SHP77 treated with DMSO at 0.1 percent for 48 hours (cell line): ENCODE results near the gene VPS26A.

Experiments used
- DNase-seq: peaks from one replicate; lab custom pipeline; 2025; lab: John Stamatoyannopoulos, UW

The VPS26A gene

DNA sequence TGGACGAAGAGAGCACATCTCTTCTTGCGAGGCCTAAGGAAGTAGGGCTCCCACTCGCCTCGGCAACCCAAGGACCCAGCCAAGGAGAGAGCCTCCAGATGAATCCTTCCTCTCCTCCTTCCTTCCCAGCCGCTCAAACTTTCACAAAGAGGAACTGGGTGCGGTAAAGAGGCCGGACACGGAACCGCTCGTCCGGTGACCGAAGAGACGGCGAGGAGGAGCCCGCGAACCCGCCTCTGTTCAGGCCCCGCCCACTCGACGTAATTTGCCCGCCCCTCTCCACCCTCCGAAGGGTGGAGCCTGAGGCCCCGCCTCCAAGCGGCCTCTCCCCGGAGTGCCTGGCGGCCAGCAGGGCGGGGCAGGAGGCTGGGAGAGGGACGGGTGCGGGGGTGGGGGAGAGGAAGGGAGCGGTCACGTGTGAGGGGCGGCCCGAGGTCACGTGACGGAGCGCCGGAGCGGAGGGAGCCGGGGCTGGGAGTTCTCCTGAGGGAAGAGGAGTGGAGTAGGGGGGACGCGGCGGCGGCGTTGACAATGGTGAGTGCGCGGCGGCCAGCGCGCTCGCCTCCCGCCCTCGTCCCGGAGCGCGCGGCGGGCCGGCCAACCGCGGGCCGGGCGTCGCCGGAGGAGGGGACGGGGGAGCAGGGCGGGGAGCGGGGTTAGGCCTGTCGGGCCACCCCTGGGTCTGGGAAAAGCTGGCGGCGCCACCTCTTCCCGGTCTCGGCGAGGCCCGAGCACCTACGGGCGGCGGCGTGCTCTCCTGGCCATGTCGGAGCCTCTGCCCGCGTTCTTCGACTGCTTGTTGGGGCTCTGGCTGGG is at the start of gene VPS26A:
TSS of gene VPS26A (plus strand) at position 432 of the 816 bp plus-strand sequence. CDS start at position 532, 100 bp downstream.
- DNase-seq = peak; percentile 54

GRCh38 chr10:69074532-69074931 is 49.4 kb upstream of the VPS26A start:
- no peak for DNase-seq

- no peak for DNase-seq
Observed at GRCh38 chr10:69075431-69075830, 48.5 kb upstream of the VPS26A start.

DNA sequence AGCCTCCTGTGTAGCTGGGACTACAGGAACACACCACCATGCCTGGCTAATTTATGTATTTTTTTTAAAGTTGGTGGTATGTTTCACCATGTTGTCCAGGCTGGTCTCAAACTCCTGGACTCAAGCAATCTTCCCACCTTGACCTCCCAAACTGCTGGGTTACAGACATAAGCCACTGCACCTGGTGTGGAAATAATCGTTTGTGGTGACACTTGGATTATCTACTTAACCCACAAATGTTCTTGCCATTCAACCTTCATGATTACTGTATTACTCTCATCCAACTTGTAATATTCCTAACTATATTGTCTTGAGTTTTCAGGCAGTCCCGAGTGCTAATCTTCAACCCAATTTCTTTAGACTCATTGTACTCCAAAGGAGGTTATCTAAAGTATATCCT is 45.7 kb upstream of the VPS26A start:
- no peak for DNase-seq

- DNase-seq = no peak
Observed at GRCh38 chr10:69080226-69080625, 43.8 kb upstream of the VPS26A start.

GRCh38 chr10:69086001-69086509 is 37.9 kb upstream of the VPS26A start:
- DNase-seq = no peak

- DNase-seq = no peak
Observed at GRCh38 chr10:69087590-69088470, 36.1 kb upstream of the VPS26A start, which contains the start of gene SRGN. SRGN (plus strand) TSS chr10:69088103; CDS start chr10:69088158, 55 bp downstream.

- DNase-seq = no peak
Observed at GRCh38 chr10:69088471-69088769, 35.6 kb upstream of the VPS26A start.

DNA sequence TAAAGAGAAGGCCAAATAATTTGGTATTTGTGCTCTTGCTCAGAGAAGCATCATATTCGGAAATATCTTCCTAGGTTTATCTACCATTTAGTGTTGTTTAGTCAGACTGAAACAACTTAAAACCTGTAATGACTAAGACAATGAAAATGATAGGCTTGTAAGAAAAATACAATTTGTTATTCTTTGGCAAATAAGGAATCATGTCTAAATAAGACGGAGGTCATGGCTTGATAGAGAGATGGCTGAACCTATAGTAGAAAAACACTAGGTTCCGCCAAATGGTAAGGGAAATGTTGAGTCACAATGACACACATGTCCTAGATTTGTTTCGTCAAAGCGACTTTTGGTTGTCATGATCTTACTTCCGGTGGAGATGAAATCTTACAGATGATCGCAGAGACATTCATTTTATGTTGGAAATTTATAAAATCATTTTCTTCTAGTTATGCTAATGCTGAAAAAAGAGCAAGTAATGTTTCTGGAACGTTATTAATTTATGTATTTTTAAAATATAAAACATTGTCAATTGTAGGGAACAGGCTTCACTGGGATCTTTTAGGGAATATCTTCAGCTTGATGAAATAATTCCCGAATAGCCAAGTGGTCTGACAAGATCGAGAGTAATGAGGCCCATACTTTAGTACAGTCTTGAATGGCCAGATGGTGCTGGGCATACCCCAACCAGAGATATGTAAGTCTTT is 35.0 kb upstream of the VPS26A start:
- no peak for DNase-seq

DNA sequence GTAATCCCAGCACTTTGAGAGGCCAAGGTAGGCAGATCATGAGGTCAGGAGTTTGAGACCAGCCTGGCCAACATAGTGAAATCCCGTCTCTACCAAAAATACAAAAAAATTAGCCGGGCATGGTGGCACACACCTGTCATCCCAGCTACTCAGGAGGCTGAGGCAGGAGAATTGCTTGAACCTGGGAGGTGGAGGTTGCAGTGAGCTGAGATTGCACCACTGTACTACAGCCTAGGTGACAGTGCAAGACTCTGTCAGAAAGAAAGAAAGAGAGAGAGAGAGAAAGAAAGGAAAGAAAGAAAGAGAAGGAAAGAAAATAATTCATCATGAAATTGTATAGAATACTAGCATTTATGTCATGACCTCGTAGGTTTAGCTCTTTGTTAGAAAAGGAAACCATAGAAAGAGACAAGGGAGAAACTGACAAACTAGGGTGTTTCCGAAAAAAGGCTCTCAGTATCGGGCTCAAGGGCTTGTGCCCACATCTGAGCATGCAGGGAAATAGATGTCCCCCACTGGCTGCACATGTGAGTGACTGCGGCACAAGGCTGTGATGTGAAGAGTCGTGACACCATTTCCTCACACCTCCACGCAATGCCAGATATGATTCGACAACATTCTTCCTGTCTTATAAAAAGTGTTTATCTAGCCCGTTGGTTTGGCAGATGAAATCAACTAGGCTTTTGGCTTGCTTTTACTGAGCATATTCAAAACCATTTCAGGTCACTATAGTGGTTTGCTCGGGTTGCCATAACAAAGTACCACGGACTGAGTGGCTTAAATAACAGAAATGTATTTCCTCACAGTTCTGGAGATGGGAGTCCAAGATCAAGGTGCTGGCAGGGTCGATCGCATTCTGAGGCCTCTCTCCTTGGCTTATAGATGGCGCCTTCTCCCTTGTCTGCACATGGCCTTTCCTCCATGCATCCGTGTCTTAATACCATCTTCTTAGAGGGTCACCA is 34.1 kb upstream of the VPS26A start:
- DNase-seq = no peak

DNA sequence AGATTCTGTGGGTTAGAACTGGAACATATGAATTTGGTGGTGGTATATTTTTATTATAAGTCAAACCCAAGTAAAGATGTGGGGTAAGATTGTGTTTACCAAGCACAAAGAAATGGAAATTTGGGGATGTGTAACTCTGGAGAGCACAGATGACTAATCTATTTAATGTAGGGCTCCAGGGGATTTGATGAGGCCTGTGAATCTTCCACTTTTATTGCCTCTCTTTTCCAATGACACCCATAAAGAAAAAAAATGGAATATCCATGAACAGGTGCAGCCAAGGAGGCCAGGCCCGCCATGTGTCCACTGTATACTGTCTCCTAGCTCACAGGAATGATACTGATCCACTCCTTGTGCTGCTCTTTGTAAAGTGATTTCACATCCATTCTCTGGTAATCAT is 33.3 kb upstream of the VPS26A start:
- no peak for DNase-seq

DNA sequence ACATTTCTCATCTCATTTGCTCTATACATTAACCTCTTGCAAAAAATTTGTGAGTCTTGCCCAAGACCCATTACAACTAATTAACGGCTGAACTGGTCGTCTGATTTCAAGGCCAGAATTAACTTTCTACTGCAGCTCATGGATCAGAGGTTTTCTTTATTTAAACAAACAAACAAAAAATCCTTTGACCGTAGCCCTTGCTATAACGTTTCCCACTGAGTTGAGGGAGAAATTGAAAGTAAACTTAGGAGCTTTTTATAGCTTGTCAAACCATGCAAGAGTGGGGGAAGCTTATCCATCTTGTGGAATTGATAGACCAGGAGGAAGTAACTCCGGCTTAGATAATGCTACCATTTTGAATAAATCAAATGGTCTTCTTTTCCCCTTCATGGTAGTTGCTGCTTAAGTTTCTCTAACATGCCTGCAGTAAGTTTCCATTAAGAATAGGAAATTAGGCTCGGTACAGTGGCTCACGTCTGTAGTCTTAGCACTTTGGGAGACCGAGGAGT is 32.8 kb upstream of the VPS26A start:
- no peak for DNase-seq

GRCh38 chr10:69092959-69093850 is 30.8 kb upstream of the VPS26A start:
- DNase-seq = peak; percentile 13

DNA sequence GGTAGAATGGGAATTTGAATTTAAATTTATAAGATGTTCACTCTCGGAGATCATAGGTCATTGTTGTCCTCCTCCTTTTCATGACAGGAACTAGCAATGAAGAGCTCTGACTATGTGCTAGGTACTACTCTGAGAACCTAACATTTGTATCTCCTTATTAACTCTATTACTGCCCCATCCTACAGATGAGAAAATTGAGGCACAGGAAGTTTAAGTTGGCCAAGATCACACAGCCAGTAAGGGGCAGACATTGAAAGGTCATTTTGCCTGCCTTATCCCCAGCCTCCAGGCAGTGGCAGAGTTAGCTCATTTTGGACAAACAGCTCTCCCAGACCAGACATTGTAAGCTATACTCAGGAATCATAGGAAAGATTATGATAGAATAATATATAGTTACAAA is 30.0 kb upstream of the VPS26A start:
- no peak for DNase-seq

- DNase-seq = no peak
Observed at GRCh38 chr10:69096045-69096444, 27.9 kb upstream of the VPS26A start.

GRCh38 chr10:69097729-69098128 is 26.2 kb upstream of the VPS26A start:
- DNase-seq = no peak

- DNase-seq = no peak
Observed at GRCh38 chr10:69100136-69100872, 23.7 kb upstream of the VPS26A start.

DNA sequence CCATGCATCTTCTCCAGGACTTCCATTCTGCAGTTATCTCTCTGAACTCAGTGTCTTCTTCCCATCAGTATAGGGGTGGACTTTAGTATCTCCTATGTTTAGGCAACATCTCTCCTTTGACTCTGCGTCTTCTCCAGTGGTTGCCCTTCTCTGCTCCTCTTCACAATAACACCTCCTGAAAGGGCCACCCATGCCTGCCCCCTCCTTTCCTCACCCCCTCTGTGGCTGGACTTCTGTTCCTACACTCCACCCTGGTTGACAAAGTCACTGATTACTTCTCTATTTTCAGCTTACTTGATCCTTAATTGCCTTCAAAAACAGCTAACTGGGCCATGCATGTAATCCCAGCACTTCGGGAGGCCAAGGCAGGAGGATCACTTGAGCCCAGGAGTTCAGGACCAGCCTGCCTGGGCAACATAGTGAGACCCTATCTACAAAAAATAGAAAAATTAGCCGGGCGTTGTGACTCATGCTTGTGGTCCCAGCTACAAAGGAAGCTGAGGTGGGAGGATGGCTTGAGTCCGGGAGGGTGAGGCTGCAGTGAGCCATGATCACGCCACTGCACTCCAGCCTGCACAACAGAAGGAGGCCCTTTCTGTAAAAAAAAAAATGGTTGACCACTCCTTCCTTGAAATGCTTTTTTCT is 22.4 kb upstream of the VPS26A start:
- no peak for DNase-seq

DNA sequence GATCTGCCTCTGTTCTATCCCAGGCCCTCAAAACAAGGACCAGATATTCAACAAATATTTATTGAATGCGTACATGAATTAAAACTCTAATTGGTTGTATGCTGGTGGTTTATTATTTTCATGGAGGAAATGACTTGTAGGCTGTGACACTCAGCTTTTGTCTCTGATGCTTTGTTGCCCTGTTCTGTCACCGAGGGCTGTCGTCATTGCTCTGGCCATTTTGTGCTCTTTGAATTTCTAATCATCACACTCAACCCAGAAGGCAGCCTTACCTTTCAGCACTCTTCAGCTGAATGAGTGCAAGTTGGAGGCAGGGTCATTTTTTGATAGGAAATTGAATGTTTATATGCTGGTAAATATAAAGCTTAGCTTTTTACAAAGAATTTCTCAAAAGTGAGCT is 21.5 kb upstream of the VPS26A start:
- no peak for DNase-seq
